Ecto neural progenitor cell (in vitro differentiated cells): ENCODE measurements around the gene KCNJ10.
"Not testable (repeated sequence)": the region's sequence is repeated elsewhere in the genome, so short reads cannot be mapped to it uniquely, and the experiment has no call there.

Source experiments
- DNase-seq: peaks from one replicate; pipeline ENCODE4 v3.0.0-alpha.2; 2018; ENCODE audit warnings: low spot score

Gene KCNJ10

GRCh38 chr1:160069460-160070231, at the start of gene KCNJ10:
KCNJ10 (minus strand) TSS chr1:160070160; CDS start chr1:160042532, 27,628 bp downstream.
- no peak for DNase-seq

- no peak for DNase-seq
Measured at GRCh38 chr1:160118928-160119327, 49.0 kb upstream of the KCNJ10 start.

- no peak for DNase-seq
Measured at GRCh38 chr1:160117709-160118183, 47.8 kb upstream of the KCNJ10 start.

- DNase-seq = no peak
Measured at GRCh38 chr1:160117300-160117699, 47.3 kb upstream of the KCNJ10 start.

- DNase-seq = no peak
Measured at GRCh38 chr1:160116283-160117147, 46.6 kb upstream of the KCNJ10 start.

GRCh38 chr1:160115545-160116282, 45.8 kb upstream of the KCNJ10 start, which contains the start of gene ATP1A2:
ATP1A2 (plus strand) TSS chr1:160115759; CDS start chr1:160115862, 103 bp downstream.
- peak; percentile 75 for DNase-seq

GRCh38 chr1:160114085-160114484, 44.1 kb upstream of the KCNJ10 start:
- no peak for DNase-seq

- no peak for DNase-seq
Measured at GRCh38 chr1:160113407-160113806, 43.4 kb upstream of the KCNJ10 start.

- DNase-seq = no peak
Measured at GRCh38 chr1:160112357-160112756, 42.4 kb upstream of the KCNJ10 start.

GRCh38 chr1:160111462-160111861, 41.5 kb upstream of the KCNJ10 start:
- not testable (repeated sequence) for DNase-seq

- no peak for DNase-seq
Measured at GRCh38 chr1:160109686-160110085, 39.7 kb upstream of the KCNJ10 start.

GRCh38 chr1:160108888-160109662, 39.1 kb upstream of the KCNJ10 start:
- peak; percentile 85 for DNase-seq

- no peak for DNase-seq
Measured at GRCh38 chr1:160107512-160107911, 37.6 kb upstream of the KCNJ10 start.

- no peak for DNase-seq
Measured at GRCh38 chr1:160105155-160105554, 35.2 kb upstream of the KCNJ10 start.

GRCh38 chr1:160104486-160104885, 34.5 kb upstream of the KCNJ10 start:
- no peak for DNase-seq

GRCh38 chr1:160103658-160104408, 33.9 kb upstream of the KCNJ10 start:
- no peak for DNase-seq

GRCh38 chr1:160101717-160102522, 32.0 kb upstream of the KCNJ10 start:
- DNase-seq = no peak

GRCh38 chr1:160101037-160101716, 31.2 kb upstream of the KCNJ10 start:
- DNase-seq = peak; percentile 87

GRCh38 chr1:160099716-160100375, 29.9 kb upstream of the KCNJ10 start:
- no peak for DNase-seq
